ENCODE data around the gene LYPLA2.

The LYPLA2 gene

GRCh38 chr1:23790696-23791515 lies at the start of gene LYPLA2:
Gene LYPLA2, plus strand, starts transcription at chr1:23791145. Its CDS starts 1,538 bp downstream, at chr1:23792683.
- peak; percentile 84 for DNase-seq

GRCh38 chr1:23741609-23742008 lies 49.3 kb upstream of the LYPLA2 start:
- no peak for DNase-seq

DNA sequence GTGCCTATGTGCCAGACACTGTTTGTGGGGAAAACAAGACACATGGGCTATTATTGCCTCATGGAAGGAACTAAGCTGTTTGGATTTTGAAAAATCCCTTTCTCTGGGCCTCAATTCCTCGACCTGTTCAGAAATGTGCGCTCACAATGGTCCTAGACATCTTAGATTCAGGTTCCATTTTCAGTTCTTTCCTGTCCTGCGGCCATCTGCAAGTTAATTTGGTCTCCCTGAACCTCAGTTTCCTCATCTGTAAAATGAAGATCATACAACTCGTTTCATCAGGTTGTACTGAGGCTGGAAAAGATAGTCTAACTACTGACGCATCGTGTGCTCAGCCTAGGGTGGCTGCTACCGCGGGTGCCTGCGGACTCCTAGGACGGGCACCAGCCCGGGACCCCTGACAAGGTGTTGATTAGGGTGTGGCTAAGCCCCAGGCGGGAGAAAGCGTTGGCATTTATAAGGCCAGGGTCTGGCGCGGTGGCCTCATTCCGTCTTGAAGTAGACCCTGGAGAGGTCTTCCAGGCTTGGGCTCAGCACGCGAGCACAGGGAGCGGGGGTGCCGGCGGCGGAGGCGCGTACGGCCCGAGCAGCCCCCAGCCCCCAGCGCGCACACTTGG lies 48.2 kb upstream of the LYPLA2 start:
- DNase-seq = no peak

DNA sequence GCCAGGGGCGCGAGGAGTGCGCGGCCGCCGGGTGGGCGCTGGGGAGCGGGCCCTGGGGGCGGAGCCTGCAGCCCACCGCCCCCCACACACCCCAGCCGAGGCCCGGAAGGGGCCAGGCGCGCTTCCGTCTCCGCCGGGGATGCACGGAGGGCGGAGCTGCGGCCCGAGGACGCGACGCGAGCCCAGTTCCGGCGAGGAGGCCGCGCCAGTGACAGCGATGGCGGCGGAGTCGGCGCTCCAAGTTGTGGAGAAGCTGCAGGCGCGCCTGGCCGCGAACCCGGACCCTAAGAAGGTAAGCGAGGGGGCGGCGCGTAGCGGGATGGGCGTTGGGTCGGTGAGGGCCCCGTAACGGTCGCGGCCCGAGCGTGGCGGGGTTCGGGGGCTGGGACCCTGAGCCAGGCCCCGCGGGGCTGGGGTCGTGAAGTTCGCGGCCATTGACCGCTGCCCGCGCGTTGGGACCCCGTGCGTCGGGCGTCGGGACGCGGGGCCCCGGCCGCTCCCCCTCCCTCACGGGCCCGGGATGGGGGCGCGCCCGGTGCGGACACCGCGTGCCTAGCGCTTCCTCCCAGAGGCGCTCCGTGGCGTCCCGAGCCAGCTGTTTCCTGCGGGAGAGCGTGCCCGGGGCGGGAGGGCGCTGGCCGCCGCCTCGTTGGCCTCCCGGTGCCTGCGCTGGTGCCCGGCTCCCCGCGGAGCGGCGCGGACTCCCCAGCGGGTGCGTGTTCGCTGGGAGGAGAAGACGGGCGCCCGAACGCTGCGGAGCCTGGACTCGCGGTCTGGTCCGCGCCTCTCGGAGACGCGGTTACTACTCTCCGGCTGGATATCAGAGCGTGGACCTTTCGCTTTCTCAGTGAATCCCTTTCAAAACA lies 47.4 kb upstream of the LYPLA2 start, which contains the start of gene ELOA:
ELOA (plus strand) TSS at position 185 of the 866 bp plus-strand sequence; CDS start at position 218, 33 bp downstream.
- peak; percentile 50 for DNase-seq

- no peak for DNase-seq
These were observed 45.4 kb upstream of the LYPLA2 start for GRCh38 chr1:23745515-23745914.

- DNase-seq = no peak
These were observed 42.9 kb upstream of the LYPLA2 start for GRCh38 chr1:23748016-23748415.

DNA sequence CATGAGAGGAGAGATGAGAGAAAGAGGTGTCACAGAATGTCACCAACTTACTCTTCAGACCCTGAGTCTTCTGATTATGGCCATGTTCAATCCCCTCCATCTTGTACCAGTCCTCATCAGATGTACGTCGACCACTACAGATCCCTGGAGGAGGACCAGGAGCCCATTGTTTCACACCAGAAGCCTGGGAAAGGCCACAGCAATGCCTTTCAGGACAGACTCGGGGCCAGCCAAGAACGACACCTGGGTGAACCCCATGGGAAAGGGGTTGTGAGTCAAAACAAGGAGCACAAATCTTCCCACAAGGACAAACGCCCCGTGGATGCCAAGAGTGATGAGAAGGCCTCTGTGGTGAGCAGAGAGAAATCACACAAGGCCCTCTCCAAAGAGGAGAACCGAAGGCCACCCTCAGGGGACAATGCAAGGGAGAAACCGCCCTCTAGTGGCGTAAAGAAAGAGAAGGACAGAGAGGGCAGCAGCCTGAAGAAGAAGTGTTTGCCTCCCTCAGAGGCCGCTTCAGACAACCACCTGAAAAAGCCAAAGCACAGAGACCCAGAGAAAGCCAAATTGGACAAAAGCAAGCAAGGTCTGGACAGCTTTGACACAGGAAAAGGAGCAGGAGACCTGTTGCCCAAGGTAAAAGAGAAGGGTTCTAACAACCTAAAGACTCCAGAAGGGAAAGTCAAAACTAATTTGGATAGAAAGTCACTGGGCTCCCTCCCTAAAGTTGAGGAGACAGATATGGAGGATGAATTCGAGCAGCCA lies 39.7 kb upstream of the LYPLA2 start:
- peak; percentile 13 for DNase-seq

DNA sequence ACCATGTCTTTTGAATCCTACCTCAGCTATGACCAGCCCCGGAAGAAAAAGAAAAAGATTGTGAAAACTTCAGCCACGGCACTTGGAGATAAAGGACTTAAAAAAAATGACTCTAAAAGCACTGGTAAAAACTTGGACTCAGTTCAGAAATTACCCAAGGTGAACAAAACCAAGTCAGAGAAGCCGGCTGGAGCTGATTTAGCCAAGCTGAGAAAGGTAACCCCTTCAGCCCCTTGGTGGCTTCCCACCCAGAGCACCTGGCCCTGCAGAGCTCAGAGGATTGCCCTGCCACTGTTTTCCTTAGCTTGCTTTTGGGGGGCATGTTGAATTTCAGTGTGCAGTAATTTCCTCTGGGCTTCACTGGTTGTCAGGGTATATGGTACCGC lies 39.1 kb upstream of the LYPLA2 start:
- DNase-seq = no peak

- DNase-seq = no peak
These were observed 38.0 kb upstream of the LYPLA2 start for GRCh38 chr1:23752909-23753308.

DNA sequence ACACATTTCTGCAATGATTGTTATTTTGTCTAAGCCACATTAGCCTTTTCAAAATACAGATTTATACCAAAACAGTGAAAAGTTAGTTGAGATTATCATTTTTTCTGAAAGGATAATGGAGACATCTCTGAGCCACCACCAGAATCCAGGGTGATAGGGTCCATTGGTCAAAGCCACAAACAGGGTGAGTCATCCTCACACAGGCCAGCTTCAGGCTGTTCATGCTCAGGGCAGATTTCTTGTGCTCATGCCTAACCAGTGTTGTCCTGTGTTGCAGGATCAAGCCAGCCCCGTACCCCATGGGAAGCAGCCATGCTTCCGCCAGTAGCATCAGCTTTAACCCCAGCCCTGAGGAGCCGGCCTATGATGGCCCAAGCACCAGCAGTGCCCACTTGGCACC lies 34.3 kb upstream of the LYPLA2 start:
- DNase-seq = no peak

GRCh38 chr1:23757812-23758211 lies 33.1 kb upstream of the LYPLA2 start:
- DNase-seq = no peak

GRCh38 chr1:23759277-23759676 lies 31.7 kb upstream of the LYPLA2 start:
- no peak for DNase-seq

DNA sequence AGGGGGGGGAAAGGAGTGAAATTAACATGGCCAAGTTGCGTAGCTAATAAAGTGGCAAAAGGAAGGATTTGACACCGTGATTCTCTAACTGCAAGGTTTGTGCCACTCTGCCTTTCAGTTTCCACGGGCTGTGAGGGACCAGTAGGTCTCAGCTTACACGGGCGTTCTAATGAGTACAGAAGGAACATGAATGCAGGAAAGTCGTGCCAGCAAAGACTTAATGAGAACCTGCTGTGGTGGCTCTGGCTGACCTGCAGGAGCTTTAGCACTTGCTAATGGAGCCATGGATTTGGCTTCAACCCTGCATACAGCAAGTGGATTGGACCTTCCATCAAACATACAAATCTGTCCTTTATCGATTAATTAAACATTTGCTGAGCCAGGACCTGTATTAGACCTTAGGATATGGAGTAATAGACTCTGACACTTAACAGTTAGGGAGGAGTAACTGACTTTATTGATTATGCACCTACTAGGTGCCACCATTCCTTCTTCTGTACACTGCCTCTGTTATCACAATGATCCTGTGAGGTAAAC lies 27.8 kb upstream of the LYPLA2 start:
- DNase-seq = no peak

DNA sequence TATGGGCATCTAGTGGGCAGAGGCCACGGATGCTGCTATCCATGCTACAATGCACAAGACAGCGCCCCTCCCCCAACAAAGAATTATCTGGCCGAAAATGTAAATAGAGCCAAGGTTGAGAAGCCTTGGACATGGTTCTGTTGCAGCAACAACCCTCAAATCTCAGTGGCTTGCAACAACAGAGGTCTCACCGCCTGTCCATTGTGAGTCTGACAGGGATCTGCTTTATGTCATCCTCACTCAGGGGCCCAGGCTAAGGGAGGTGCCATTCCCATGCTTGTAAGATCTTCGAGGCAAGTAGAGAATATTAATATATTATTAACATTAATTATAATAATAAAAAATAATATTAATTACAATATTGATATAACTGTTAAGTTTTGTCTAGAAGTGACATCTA lies 22.2 kb upstream of the LYPLA2 start:
- no peak for DNase-seq

DNA sequence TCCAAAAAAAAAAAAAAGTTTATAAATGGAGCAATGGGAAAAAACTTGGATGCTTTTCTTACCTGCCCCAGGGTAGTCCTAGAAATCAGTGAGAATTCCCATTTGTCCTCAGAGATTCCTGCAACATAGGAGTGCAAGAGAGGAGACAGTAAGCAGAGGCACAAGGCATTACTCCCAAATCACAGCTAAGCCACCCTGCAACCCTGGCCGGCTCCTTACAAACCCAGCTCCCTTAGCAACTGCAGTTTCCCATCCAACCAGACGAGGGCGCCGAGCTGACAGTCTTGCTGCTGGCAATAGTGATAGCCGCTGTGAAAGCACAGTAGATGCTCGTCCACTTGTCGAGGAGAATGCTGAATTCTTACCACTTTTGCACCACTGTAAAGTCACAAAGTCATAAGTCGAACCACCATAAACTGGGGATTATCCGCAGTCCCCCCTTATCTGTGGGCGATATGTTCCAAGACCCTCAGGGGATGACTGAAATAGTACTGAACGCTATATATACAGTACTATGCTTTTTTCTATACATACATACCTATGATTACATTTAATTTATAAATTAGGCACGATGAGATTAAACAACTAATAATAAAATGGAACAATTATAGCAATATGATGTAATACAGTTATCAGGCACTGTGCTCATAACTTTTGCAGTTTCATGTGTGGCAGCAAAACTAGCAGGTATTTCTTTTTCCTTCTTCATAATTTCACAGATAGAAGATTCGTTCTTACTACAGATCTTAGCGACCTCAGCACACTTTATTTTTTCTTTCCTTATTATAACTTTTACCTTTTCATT lies 18.7 kb upstream of the LYPLA2 start:
- peak; percentile 75 for DNase-seq

DNA sequence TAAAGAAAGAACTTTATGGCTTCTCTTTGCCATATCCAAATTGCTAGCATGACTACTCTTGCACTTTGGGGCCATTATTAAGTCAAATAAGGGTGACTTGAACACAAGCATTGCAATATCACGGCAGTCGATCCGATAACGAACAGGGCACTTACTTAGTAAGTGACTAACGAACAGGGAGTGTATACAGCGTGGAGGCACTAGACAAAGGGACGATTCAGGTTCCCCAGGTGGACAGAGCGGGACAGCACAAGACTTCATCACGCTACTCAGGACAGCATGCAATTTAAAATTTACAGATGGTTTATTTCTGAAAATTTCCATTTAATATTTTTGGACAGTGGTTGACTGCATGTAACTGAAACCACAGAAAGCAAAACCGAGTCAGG lies 18.1 kb upstream of the LYPLA2 start:
- no peak for DNase-seq

DNA sequence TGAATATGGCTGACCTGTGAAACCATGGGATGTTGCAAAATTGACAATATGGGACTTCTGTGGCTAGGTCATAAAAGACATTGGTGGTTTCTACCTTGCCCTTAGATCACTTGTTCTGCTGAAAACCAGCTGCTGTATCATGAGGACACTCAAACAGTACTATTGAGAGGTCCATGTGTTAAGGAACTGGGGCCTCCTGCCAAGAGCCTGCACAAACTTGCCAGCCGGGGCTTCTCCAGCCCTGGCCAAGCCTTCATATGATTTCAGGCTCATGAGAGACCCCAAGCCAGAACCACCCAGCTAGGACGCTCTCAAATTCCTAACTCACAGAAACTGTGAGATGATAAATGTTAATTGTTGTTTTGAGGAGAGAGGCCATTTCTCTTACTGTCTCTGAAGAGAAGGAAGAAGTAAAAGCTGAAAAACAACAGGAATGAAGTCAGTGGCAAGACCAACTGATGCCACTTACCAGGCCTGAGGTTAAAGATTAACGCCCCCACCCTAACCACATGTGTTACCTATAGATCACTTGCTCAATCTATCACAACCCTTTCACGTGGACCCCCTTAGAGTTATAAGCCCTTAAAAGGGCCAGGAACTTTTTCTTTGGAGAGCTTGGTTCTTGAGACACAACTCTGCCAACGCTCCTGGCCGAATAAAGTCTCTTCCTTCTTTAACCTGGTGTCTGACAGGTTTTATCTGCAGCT lies 16.6 kb upstream of the LYPLA2 start:
- no peak for DNase-seq

DNA sequence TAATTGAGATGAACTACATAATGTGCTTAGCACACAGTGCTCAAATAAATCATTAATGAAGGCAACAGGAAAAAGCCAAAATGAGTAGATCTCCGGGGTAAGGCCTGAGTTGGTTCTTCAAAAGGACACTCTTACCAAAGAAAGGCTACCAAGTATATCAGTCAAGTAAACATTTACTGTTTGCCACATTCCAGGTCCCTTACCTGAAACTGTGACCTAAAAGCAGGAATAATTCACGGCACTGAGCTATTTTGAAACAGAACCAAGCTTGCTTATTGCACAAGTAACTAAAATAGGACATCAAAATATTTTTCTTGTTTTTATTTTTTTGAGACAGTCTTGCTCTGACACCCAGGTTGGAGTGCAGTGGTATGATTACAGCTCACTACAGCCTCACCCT lies 14.7 kb upstream of the LYPLA2 start:
- DNase-seq = no peak

- peak; percentile 76 for DNase-seq
These were observed 12.7 kb upstream of the LYPLA2 start, which contains the start of gene PITHD1 for GRCh38 chr1:23777979-23778814. Gene PITHD1, plus strand, starts transcription at chr1:23778418. Its CDS starts 98 bp downstream, at chr1:23778516.
